Measurements from ENCODE around the gene CPNE5. TPM values are rescaled to one million over a fixed set of nuclear protein-coding genes. Genes with fewer than 3 reads are reported as not detected.

The CPNE5 gene
- total RNA-seq, 1 donor from 2014 or later: 0.72 TPM

GRCh38 chr6:36807143-36807542, 32.1 kb downstream of the CPNE5 start:
- Mint-ChIP-seq H3K36me3 (no peaks in the 10 kb centered on the region), H3K4me3 (no peak overlapping the region), H3K27ac (no peak overlapping the region), H3K4me1 (ENCODE audit: unreplicated experiment) (peaks cover 46% of the 10 kb centered on the region), H3K9me3 (no peaks in the 10 kb centered on the region), H3K27me3 (peaks cover 41% of the 10 kb centered on the region)
- no peak for TF ChIP-seq CTCF (conservative IDR thresholded peaks at IDR 0.05)
- DNase-seq (ENCODE audit: extremely low spot score, unreplicated experiment): no peak

GRCh38 chr6:36805917-36806316, 33.3 kb downstream of the CPNE5 start:
- no peak overlapping the region for H3K27ac Mint-ChIP-seq
- peaks cover 36% of the 10 kb centered on the region for H3K27me3 Mint-ChIP-seq
- H3K9me3 Mint-ChIP-seq: no peaks in the 10 kb centered on the region
- no peaks in the 10 kb centered on the region for H3K36me3 Mint-ChIP-seq
- H3K4me1 Mint-ChIP-seq (ENCODE audit: unreplicated experiment): peaks cover 40% of the 10 kb centered on the region
- H3K4me3 Mint-ChIP-seq: no peak overlapping the region
- TF ChIP-seq CTCF (conservative IDR thresholded peaks at IDR 0.05): no peak
- no peak for DNase-seq (ENCODE audit: extremely low spot score, unreplicated experiment)

GRCh38 chr6:36805096-36805797, 34.0 kb downstream of the CPNE5 start:
- Mint-ChIP-seq H3K27me3 (peaks cover 39% of the 10 kb centered on the region), H3K27ac (peak overlapping the region; percentile 19), H3K36me3 (no peaks in the 10 kb centered on the region), H3K4me3 (no peak overlapping the region), H3K9me3 (no peaks in the 10 kb centered on the region), H3K4me1 (ENCODE audit: unreplicated experiment) (peaks cover 37% of the 10 kb centered on the region)
- no peak for TF ChIP-seq CTCF (conservative IDR thresholded peaks at IDR 0.05)
- DNase-seq (ENCODE audit: extremely low spot score, unreplicated experiment): no peak

GRCh38 chr6:36804563-36804962, 34.7 kb downstream of the CPNE5 start:
- no peak for DNase-seq (ENCODE audit: extremely low spot score, unreplicated experiment)
- H3K4me3 Mint-ChIP-seq: no peak overlapping the region
- no peaks in the 10 kb centered on the region for H3K9me3 Mint-ChIP-seq
- TF ChIP-seq CTCF (conservative IDR thresholded peaks at IDR 0.05): no peak
- peaks cover 31% of the 10 kb centered on the region for H3K4me1 Mint-ChIP-seq (ENCODE audit: unreplicated experiment)
- H3K27ac Mint-ChIP-seq: no peak overlapping the region
- H3K36me3 Mint-ChIP-seq: no peaks in the 10 kb centered on the region
- peaks cover 39% of the 10 kb centered on the region for H3K27me3 Mint-ChIP-seq

GRCh38 chr6:36803908-36804307, 35.3 kb downstream of the CPNE5 start:
- Mint-ChIP-seq H3K4me1 (ENCODE audit: unreplicated experiment) (peaks cover 27% of the 10 kb centered on the region), H3K27me3 (peaks cover 39% of the 10 kb centered on the region), H3K4me3 (no peak overlapping the region), H3K27ac (no peak overlapping the region), H3K36me3 (no peaks in the 10 kb centered on the region), H3K9me3 (no peaks in the 10 kb centered on the region)
- DNase-seq (ENCODE audit: extremely low spot score, unreplicated experiment): no peak
- TF ChIP-seq CTCF (conservative IDR thresholded peaks at IDR 0.05): no peak
